Stomach (tissue), 4 donors: ENCODE results near the gene ADGB.

ENCODE experiments used
- CTCF ChIP-seq, 7 experiments: fragments of 450-650 bp in 4 of 7; fragments of 200-600 bp in 3 of 7; sonication (generic) in 3 of 7; IDR thresholded peaks; one replicate each; pipeline ENCODE4 v1.5.1; 2016 to 2019; ENCODE audit warnings: antibody characterized with exemption in 7 of 7, control low read depth in 2 of 7, mild to moderate bottlenecking in 1 of 7
- POLR2A ChIP-seq, 4 donors: fragments of 450-650 bp; IDR thresholded peaks; one replicate each; pipeline ENCODE4 v1.6.1; 2016; ENCODE audit warnings: antibody characterized with exemption in 4 of 4, control low read depth in 2 of 4, mild to moderate bottlenecking in 1 of 4, moderate library complexity in 1 of 4

GRCh38 chr6:146829792-146830565 is 231.2 kb downstream of the ADGB start:
- TF ChIP-seq CTCF (IDR thresholded peaks at IDR 0.05): no peak
- no peak for TF ChIP-seq POLR2A (IDR thresholded peaks at IDR 0.05)
